K562 (cell line): Measurements from ENCODE around the gene SRGAP2C.
"Not testable (repeated sequence)": the region's sequence is repeated elsewhere in the genome, so short reads cannot be mapped to it uniquely, and the experiment has no call there.

Experiments used
- CCAR2 ChIP-seq: fragments of 200-400 bp; formaldehyde crosslinking; IDR thresholded peaks from 2 replicates; pipeline ENCODE4 v1.6.1; 2017; ENCODE audit warnings: mild to moderate bottlenecking, low read depth, low read length
- CHD2 ChIP-seq: IDR thresholded peaks from 2 replicates; pipeline ENCODE4 v1.6.1; 2011; ENCODE audit warnings: low read depth, low read length
- SP1 ChIP-seq: sonication (generic); formaldehyde crosslinking; IDR thresholded peaks from 2 replicates; pipeline ENCODE4 v1.8.1; 2022; ENCODE audit warnings: mild to moderate bottlenecking, missing genetic modification reagents
- ZNF707 ChIP-seq: fragments of 250-450 bp; sonication (Bioruptor Pico); conservative IDR thresholded peaks from 2 replicates; pipeline ENCODE4 v1.8.0; 2022; ENCODE audit warnings: inconsistent platforms, mild to moderate bottlenecking, moderate library complexity
- TF ChIP-seq, protein P1 (sequence below): sonication (generic); formaldehyde crosslinking; IDR thresholded peaks from 2 replicates; pipeline ENCODE4 v1.9.0; 2022; ENCODE audit warnings: mild to moderate bottlenecking, missing genetic modification reagents

DNA sequence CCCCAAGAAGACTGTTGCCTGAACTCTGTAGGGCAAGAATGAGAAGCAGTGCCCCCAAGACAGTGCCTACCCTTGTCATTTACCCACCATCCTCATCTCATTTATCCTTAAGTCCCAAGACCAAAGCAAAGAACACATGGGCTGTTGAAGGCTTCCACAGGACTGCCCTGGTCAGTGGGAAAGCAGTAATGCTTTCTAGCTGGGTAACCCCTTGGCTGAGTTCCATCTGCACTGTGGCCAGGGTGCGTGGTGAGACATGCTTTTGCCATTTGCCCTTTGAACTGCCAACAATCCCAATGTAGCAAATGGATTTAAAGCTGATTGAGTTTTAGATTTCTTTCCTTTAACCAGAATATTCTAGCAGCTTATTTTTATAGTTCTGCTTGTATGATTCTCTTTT lies 163.3 kb downstream of the SRGAP2C start:
- TF ChIP-seq ZNF707 (CRISPR knock-in tag); CCAR2; CHD2; SP1 (CRISPR knock-in tag): not testable (repeated sequence)
- TF ChIP-seq, protein P1, sequence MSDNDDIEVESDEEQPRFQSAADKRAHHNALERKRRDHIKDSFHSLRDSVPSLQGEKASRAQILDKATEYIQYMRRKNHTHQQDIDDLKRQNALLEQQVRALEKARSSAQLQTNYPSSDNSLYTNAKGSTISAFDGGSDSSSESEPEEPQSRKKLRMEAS (CRISPR knock-in tag), result not testable (repeated sequence)
